Endothelial cell of umbilical vein (primary cell): ENCODE data around the gene PLK1.

ENCODE experiments used
- EZH2 ChIP-seq: IDR thresholded peaks from 2 replicates; pipeline ENCODE4 v1.6.1; 2012; ENCODE audit warnings: borderline replicate concordance, low read depth, mild to moderate bottlenecking, moderate library complexity, low read length, inconsistent platforms; ENCODE audit not compliant: severe bottlenecking
- TF ChIP-seq, protein P1 (sequence below), 2 donors: IDR thresholded peaks; 1 replicate in 1 of 2; 2 replicates in 1 of 2; pipeline ENCODE4 v1.5.1; 2011; ENCODE audit warnings: low read length in 2 of 2, mild to moderate bottlenecking in 2 of 2, moderate library complexity in 2 of 2, control low read depth in 1 of 2, inconsistent platforms in 1 of 2, low read depth in 1 of 2; ENCODE audit not compliant: insufficient read depth in 1 of 2; ENCODE audit errors: extremely low read depth in 1 of 2

GRCh38 chr16:23728112-23728477, 49.4 kb downstream of the PLK1 start:
- no peak for TF ChIP-seq EZH2
- TF ChIP-seq, protein P1, sequence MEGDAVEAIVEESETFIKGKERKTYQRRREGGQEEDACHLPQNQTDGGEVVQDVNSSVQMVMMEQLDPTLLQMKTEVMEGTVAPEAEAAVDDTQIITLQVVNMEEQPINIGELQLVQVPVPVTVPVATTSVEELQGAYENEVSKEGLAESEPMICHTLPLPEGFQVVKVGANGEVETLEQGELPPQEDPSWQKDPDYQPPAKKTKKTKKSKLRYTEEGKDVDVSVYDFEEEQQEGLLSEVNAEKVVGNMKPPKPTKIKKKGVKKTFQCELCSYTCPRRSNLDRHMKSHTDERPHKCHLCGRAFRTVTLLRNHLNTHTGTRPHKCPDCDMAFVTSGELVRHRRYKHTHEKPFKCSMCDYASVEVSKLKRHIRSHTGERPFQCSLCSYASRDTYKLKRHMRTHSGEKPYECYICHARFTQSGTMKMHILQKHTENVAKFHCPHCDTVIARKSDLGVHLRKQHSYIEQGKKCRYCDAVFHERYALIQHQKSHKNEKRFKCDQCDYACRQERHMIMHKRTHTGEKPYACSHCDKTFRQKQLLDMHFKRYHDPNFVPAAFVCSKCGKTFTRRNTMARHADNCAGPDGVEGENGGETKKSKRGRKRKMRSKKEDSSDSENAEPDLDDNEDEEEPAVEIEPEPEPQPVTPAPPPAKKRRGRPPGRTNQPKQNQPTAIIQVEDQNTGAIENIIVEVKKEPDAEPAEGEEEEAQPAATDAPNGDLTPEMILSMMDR (IDR thresholded peaks at IDR 0.05; ENCODE audit: extremely low read depth in 1 of 2, insufficient read depth in 1 of 2, low read depth in 1 of 2, low read length in 2 of 2): no peak
